WTC11 (cell line): Measurements from ENCODE around the gene ZCCHC24. TPM values are rescaled to one million over a fixed set of nuclear protein-coding genes. Genes with fewer than 3 reads are reported as not detected.

Source experiments
- ATAC-seq: fragments of 200-7000 bp; cut with Tn5 transposase; 2 replicates; pipeline ENCODE4 v1.10.0; 2021; ENCODE audit warnings: mild to moderate bottlenecking, moderate library complexity
- CTCF ChIA-PET: fragments of 300-600 bp; sonication (Branson Sonifier 250); formaldehyde crosslinking; loops from one replicate; lab custom pipeline; 2021; ENCODE audit warnings: antibody characterized with exemption; lab: Charles Lee
- POLR2A ChIA-PET: fragments of 350-600 bp; sonication (Branson Sonifier 250); formaldehyde crosslinking; loops from one replicate; lab custom pipeline; 2021; ENCODE audit warnings: antibody characterized with exemption; lab: Charles Lee
- DNase-seq: peaks from one replicate; pipeline ENCODE4 v3.0.0; 2021; ENCODE audit warnings: low spot score
- H3K27ac Mint-ChIP-seq: 2 replicates; pipeline ENCODE4 v1.8.0; 2021; ENCODE audit warnings: mixed read lengths
- H3K27me3 Mint-ChIP-seq: 2 replicates; pipeline ENCODE4 v1.8.0; 2021; ENCODE audit warnings: low read depth, mild to moderate bottlenecking, moderate library complexity, mixed read lengths
- H3K36me3 Mint-ChIP-seq: 2 replicates; pipeline ENCODE4 v1.8.0; 2021; ENCODE audit warnings: mixed read lengths
- H3K4me1 Mint-ChIP-seq: 2 replicates; pipeline ENCODE4 v1.8.0; 2022; ENCODE audit warnings: mixed read lengths
- H3K4me3 Mint-ChIP-seq: 2 replicates; pipeline ENCODE4 v1.8.0; 2021; ENCODE audit warnings: mild to moderate bottlenecking, moderate library complexity, mixed read lengths
- H3K9me3 Mint-ChIP-seq: 2 replicates; pipeline ENCODE4 v1.8.0; 2021; ENCODE audit warnings: mixed read lengths
- ATF1 ChIP-seq: sonication (generic); formaldehyde crosslinking; IDR thresholded peaks from 2 replicates; pipeline ENCODE4 v1.8.1; 2023; ENCODE audit warnings: mild to moderate bottlenecking, moderate library complexity, missing genetic modification reagents
- E2F4 ChIP-seq: sonication (generic); formaldehyde crosslinking; IDR thresholded peaks from 2 replicates; pipeline ENCODE4 v1.8.1; 2022; ENCODE audit warnings: low read depth, mild to moderate bottlenecking, moderate library complexity, missing genetic modification reagents, borderline replicate concordance
- E2F5 ChIP-seq: sonication (generic); formaldehyde crosslinking; IDR thresholded peaks from 2 replicates; pipeline ENCODE4 v1.8.1; 2022; ENCODE audit warnings: mild to moderate bottlenecking, moderate library complexity, missing genetic modification reagents
- ELF4 ChIP-seq: sonication (generic); formaldehyde crosslinking; IDR thresholded peaks from 2 replicates; pipeline ENCODE4 v1.8.1; 2022; ENCODE audit warnings: low read depth, mild to moderate bottlenecking, moderate library complexity, missing genetic modification reagents
- EMX1 ChIP-seq: fragments of 250-450 bp; sonication (Bioruptor Pico); IDR thresholded peaks from 2 replicates; pipeline ENCODE4 v1.8.0; 2021; ENCODE audit warnings: mild to moderate bottlenecking
- FOXJ3 ChIP-seq: sonication (generic); formaldehyde crosslinking; IDR thresholded peaks from 2 replicates; pipeline ENCODE4 v1.9.0; 2021; ENCODE audit warnings: missing genetic modification reagents, mild to moderate bottlenecking, borderline replicate concordance
- FOXP4 ChIP-seq: sonication (generic); formaldehyde crosslinking; IDR thresholded peaks from 2 replicates; pipeline ENCODE4 v1.8.0; 2022; ENCODE audit warnings: mild to moderate bottlenecking, missing genetic modification reagents
- KAT7 ChIP-seq: sonication (generic); formaldehyde crosslinking; IDR thresholded peaks from 2 replicates; pipeline ENCODE4 v1.8.1; 2023; ENCODE audit warnings: missing genetic modification reagents, mild to moderate bottlenecking, borderline replicate concordance
- MLX ChIP-seq: sonication (generic); formaldehyde crosslinking; IDR thresholded peaks from 2 replicates; pipeline ENCODE4 v1.8.1; 2023; ENCODE audit warnings: mild to moderate bottlenecking, missing genetic modification reagents, moderate library complexity
- MXD4 ChIP-seq: fragments of 250-450 bp; sonication (Bioruptor Pico); IDR thresholded peaks from 2 replicates; pipeline ENCODE4 v1.8.0; 2021; ENCODE audit warnings: mild to moderate bottlenecking, moderate library complexity, borderline replicate concordance
- PREB ChIP-seq: sonication (generic); formaldehyde crosslinking; IDR thresholded peaks from 2 replicates; pipeline ENCODE4 v1.8.1; 2022; ENCODE audit warnings: mild to moderate bottlenecking, missing genetic modification reagents, moderate library complexity, borderline replicate concordance
- SMAD3 ChIP-seq: sonication (generic); formaldehyde crosslinking; IDR thresholded peaks from 2 replicates; pipeline ENCODE4 v1.8.0; 2022; ENCODE audit warnings: missing genetic modification reagents, mild to moderate bottlenecking, borderline replicate concordance
- STAT6 ChIP-seq: sonication (generic); formaldehyde crosslinking; conservative IDR thresholded peaks from 2 replicates; pipeline ENCODE4 v1.8.1; 2023; ENCODE audit warnings: mild to moderate bottlenecking, low read depth, missing genetic modification reagents, moderate library complexity
- ZNF121 ChIP-seq: sonication (generic); formaldehyde crosslinking; IDR thresholded peaks from 2 replicates; pipeline ENCODE4 v1.8.0; 2023; ENCODE audit warnings: missing genetic modification reagents
- ZNF138 ChIP-seq: sonication (generic); formaldehyde crosslinking; conservative IDR thresholded peaks from 2 replicates; pipeline ENCODE4 v1.8.1; 2022; ENCODE audit warnings: mild to moderate bottlenecking, moderate library complexity, missing genetic modification reagents
- ZNF219 ChIP-seq: sonication (generic); formaldehyde crosslinking; IDR thresholded peaks from 2 replicates; pipeline ENCODE4 v1.8.0; 2023; ENCODE audit warnings: missing genetic modification reagents, mild to moderate bottlenecking, borderline replicate concordance
- ZNF396 ChIP-seq: fragments of 250-450 bp; sonication (Bioruptor Pico); IDR thresholded peaks from 2 replicates; pipeline ENCODE4 v1.8.0; 2021; ENCODE audit warnings: mild to moderate bottlenecking, moderate library complexity, borderline replicate concordance
- ZNF416 ChIP-seq: fragments of 250-450 bp; sonication (Bioruptor Pico); IDR thresholded peaks from 2 replicates; pipeline ENCODE4 v1.9.0; 2021; ENCODE audit warnings: mild to moderate bottlenecking, inconsistent platforms
- total RNA-seq: library from RNA; stranded (reverse); gene quantifications from 3 replicates; pipeline ENCODE4 v1.2.3, GENCODE V29; 2021

ZCCHC24 gene
- total RNA-seq, 1 experiment from 2014 or later: 7.7 TPM

- DNase-seq: no peak
- H3K27me3 Mint-ChIP-seq: no peaks in the 10 kb centered on the region
- peak overlapping the region; percentile 65; the same call in 1 of the 2 replicates for H3K4me3 Mint-ChIP-seq
- peaks cover 37% of the 10 kb centered on the region for H3K36me3 Mint-ChIP-seq
- H3K4me1 Mint-ChIP-seq: peaks cover 8% of the 10 kb centered on the region
- TF ChIP-seq ELF4 (CRISPR knock-in tag) (no peak), EMX1 (CRISPR knock-in tag) (no peak), SMAD3 (no peak), MLX (no peak), E2F5 (CRISPR knock-in tag) (no peak), MXD4 (CRISPR knock-in tag) (no peak), ZNF121 (CRISPR knock-in tag) (no peak), FOXP4 (CRISPR knock-in tag) (no peak), KAT7 (CRISPR knock-in tag) (no peak), ATF1 (CRISPR knock-in tag) (no peak), FOXJ3 (CRISPR knock-in tag) (no peak), E2F4 (CRISPR knock-in tag) (no peak), ZNF138 (no peak), ZNF219 (no peak), ZNF416 (CRISPR knock-in tag) (no peak), STAT6 (CRISPR knock-in tag) (no peak), ZNF396 (CRISPR knock-in tag) (no peak), PREB (CRISPR knock-in tag) (no peak)
- no peak overlapping the region for H3K27ac Mint-ChIP-seq
- ATAC-seq: no peak
- CTCF ChIA-PET: interaction anchor here (1.4 to 3.8 kb wide), 2 partner anchors 8 to 26 kb away, joined by 4 to 21 read pairs; no protein-coding TSS in a partner anchor
- POLR2A ChIA-PET: no interaction called here
- H3K9me3 Mint-ChIP-seq: no peaks in the 10 kb centered on the region
Measured at GRCh38 chr10:79349072-79349491, 96.3 kb downstream of the ZCCHC24 start.
